AG10803 (cell line): ENCODE data around the gene ST8SIA1.

Experiments
- DNase-seq: peaks from one replicate; pipeline ENCODE4 v3.0.0; 2010; ENCODE audit warnings: low read depth
- H3K4me3 ChIP-seq: 2 replicates; pipeline ENCODE4 v1.5.1; 2011; ENCODE audit warnings: mild to moderate bottlenecking, low read length, control low read depth
- CTCF ChIP-seq: conservative IDR thresholded peaks from 2 replicates; pipeline ENCODE4 v1.5.1; 2011; ENCODE audit warnings: mild to moderate bottlenecking, low read length, control low read depth, inconsistent platforms

ST8SIA1 gene

GRCh38 chr12:22283508-22283907 lies 51.0 kb downstream of the ST8SIA1 start:
- no peak for DNase-seq
- no peak overlapping the region for H3K4me3 ChIP-seq
- TF ChIP-seq CTCF: 0 out of 2 replicates have a peak, but pooled peaks have one; percentile 7

- peak; percentile 87 for DNase-seq
- no peak overlapping the region for H3K4me3 ChIP-seq
- no peak for TF ChIP-seq CTCF
Observed at GRCh38 chr12:22283006-22283506, 51.5 kb downstream of the ST8SIA1 start.

GRCh38 chr12:22282283-22282682 lies 52.2 kb downstream of the ST8SIA1 start:
- no peak for TF ChIP-seq CTCF
- DNase-seq: peak; percentile 84
- peak overlapping the region; percentile 34 for H3K4me3 ChIP-seq

DNA sequence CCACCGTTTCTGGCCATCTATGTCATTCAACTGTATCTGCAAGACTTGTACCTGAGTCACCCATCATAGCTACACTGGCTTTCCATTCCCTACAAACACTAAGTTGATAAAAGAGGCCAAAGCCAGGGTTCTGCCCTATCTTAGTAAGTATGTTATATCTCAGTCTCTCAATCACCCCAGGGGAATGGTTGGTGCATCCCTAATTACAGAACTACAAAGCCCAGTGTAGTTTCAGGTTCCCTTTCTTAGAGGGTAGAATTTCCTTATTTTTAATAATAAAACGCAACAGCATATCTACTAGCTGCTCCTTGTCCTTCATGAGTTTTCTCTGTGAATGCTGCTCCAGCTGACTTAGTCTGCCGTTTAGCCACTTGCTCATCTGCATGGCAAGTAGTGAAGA lies 57.6 kb downstream of the ST8SIA1 start:
- no peak overlapping the region for H3K4me3 ChIP-seq
- no peak for DNase-seq
- TF ChIP-seq CTCF: no peak

GRCh38 chr12:22276313-22276712 lies 58.2 kb downstream of the ST8SIA1 start:
- peak overlapping the region; percentile 27 for H3K4me3 ChIP-seq

GRCh38 chr12:22275843-22276242 lies 58.7 kb downstream of the ST8SIA1 start:
- TF ChIP-seq CTCF: 0 out of 2 replicates have a peak, but pooled peaks have one; percentile 5
- peak; percentile 100 for DNase-seq
- peak overlapping the region; percentile 27; the same call in 1 of the 2 replicates for H3K4me3 ChIP-seq

More at GRCh38 chr12:22276313-22276712, 58.2 kb downstream of the ST8SIA1 start:
- TF ChIP-seq CTCF: no peak
- DNase-seq: peak; percentile 11

DNA sequence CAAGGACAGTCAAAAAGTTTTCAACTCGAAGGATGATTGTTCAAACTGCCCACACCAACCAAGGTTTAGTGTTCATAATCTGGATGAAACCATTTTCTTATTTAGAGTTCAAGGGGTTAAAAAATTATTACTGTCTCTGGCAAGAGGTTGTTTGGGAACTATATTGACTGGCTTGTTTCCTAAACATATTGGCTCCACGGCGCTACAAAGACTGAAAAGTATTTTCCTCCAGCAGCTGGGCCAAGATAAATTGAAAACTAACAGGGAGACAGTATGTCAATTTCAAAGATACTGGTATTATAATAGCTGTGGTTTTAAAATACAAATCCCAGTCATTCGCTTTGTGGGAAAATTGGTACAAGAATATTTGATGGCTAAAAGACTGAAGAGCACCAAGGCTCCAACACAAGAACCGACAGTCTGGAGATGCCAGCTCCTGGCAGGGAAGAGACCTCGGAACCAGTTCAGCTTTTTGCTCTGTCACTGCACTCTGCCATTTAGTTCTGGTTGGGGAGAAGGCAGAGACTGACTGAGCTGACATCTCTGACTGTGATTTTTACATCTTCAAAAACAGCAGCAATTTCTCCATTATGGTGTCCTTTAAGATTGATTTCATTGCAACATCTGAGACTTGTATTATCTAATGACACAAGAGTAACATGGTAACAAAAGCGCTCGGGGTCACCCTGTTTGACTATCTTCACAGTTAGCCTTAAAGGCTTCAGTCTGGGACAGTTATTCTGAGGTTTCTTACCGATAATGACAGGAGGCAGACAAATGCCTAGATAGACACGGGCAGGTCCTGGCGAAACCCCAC lies 62.0 kb downstream of the ST8SIA1 start:
- DNase-seq: peak; percentile 10
- no peak for TF ChIP-seq CTCF
- no peak overlapping the region for H3K4me3 ChIP-seq
